Skin epidermis (tissue), 12 donors: ENCODE results near the gene KARS1.
"Not testable (repeated sequence)": the region's sequence is repeated elsewhere in the genome, so short reads cannot be mapped to it uniquely, and the experiment has no call there.

Experiments used
- H3K27ac ChIP-seq, 21 experiments: fragments of 200-600 bp; sonication (generic) in 11 of 21; one replicate each; pipeline ENCODE4 v1.5.0; 2020; ENCODE audit warnings: mild to moderate bottlenecking in 3 of 21, inconsistent platforms in 2 of 21, moderate library complexity in 2 of 21
- H3K4me3 ChIP-seq, 7 experiments: fragments of 200-600 bp; sonication (generic) in 2 of 7; one replicate each; pipeline ENCODE4 v1.5.0; 2020; ENCODE audit warnings: inconsistent platforms in 2 of 7, mild to moderate bottlenecking in 2 of 7, moderate library complexity in 1 of 7

The KARS1 gene

GRCh38 chr16:75627851-75628250, 19.6 kb downstream of the KARS1 start:
- H3K27ac ChIP-seq, result peak overlapping the region in 6 of 21 experiments; percentile 18 to 67 (median 46)
- no peak overlapping the region for H3K4me3 ChIP-seq

GRCh38 chr16:75626806-75627205, 20.7 kb downstream of the KARS1 start:
- H3K4me3 ChIP-seq, result no peak overlapping the region
- peak overlapping the region in 3 of 21 experiments; percentile 30 to 59 (median 40) for H3K27ac ChIP-seq

GRCh38 chr16:75624921-75625334, 22.5 kb downstream of the KARS1 start:
- no peak overlapping the region for H3K4me3 ChIP-seq
- H3K27ac ChIP-seq, result no peak overlapping the region

DNA sequence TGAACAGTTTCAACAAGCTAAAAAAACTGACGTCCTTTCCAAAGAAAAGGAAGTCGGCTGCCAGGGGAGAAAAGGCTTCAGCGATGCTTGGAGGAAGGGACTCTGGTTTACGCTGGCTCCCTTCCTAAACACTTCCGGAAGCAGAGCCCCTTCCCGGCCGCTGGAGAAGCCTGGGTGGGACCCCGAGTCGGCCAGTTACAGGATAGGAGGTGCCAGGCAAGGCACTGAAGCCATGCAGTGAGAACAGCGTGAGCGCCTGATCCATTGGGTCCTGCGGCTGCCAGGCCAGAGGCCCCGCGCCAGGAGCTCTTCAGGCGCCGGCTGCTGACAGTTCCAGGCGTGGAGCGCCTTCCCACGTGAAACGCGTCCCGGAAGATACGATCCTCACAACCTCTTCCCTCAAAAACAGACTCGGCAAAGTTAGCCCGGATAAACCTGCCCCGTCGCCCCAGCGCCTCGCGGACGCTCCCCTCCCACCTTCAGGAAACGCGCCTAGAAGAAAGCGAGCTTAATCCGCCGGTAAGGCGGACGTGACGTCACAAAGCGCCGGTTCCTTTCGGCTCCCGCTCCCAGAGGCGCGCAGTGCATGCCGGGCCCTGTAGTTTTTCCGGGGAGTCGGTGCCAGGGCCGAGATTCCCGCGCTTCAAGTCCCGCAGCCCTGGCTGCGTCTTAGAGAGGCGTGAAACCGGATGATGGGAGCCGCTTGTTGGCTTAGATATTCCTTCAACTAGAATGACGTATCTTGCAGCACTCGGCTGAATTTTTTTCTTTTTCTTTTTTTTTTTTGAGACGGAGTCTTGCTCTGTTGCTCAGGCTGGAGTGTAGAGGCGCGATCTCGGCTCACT, 24.5 kb downstream of the KARS1 start, which contains the start of gene ADAT1:
Gene ADAT1 (minus strand): TSS at position 521 of the 845 bp plus-strand sequence. CDS start 2,482 bp downstream, outside the sequence.
- Histone ChIP-seq H3K27ac (peak within 1 kb of the TSS; percentile 72 to 98 (median 92)), H3K4me3 (peak within 1 kb of the TSS; percentile 46 to 85 (median 72))

GRCh38 chr16:75621170-75621477, 26.3 kb downstream of the KARS1 start:
- Histone ChIP-seq H3K4me3 (no peak overlapping the region), H3K27ac (peak overlapping the region in 3 of 21 experiments; percentile 3 to 65 (median 52))

GRCh38 chr16:75620326-75621169, 26.9 kb downstream of the KARS1 start:
- H3K4me3 ChIP-seq, result no peak overlapping the region
- H3K27ac ChIP-seq, result peak overlapping the region in 6 of 21 experiments; percentile 3 to 65 (median 38)

- Histone ChIP-seq H3K27ac (no peak overlapping the region), H3K4me3 (no peak overlapping the region)
These were observed 28.7 kb downstream of the KARS1 start for GRCh38 chr16:75618780-75619179.

DNA sequence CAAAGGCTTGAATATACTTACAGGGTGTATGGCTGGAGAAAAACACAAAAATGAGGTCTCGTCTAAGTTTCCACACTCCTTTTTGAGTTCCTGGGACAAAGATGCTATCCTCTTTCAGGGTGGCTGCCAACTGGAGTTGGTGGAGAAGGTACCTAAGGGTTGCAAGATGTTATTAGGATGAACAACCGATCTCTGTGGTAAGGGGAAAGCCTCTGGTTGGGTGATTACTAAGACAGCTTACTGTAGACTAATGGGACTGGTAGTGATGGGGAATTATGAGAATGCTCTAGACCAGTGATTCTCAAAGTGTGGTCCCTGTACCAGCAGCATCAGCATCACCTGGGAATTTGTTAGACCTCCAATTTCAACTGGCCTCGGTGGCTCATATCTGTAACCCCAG, 30.3 kb downstream of the KARS1 start:
- Histone ChIP-seq H3K27ac (peak overlapping the region in 7 of 21 experiments; percentile 9 to 76 (median 41)), H3K4me3 (no peak overlapping the region)

DNA sequence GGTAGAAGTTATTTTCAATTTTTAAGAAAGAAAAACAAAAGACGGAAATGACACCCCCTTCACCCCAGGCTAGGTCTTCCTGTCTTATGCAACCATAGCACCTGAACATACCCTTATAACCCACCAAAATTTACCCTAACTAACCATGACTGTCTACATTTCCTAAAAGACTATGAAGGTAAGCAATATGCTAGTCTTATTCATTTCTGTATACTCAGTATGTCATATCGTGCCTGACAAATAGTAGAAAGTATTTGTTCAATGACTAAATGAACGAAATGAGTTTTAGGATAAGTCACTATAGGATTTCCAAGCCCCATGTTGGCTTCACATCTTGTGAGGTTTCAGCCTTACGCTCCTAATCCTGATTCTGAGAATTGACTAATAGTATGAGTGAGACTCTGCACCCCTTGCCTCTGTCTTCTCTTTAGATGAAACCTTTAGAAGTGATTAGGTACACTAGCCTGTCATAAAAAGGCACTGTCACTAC, 30.9 kb downstream of the KARS1 start:
- H3K4me3 ChIP-seq, result no peak overlapping the region
- H3K27ac ChIP-seq, result peak overlapping the region in 6 of 21 experiments; percentile 18 to 76 (median 54)

GRCh38 chr16:75615619-75616018, 31.8 kb downstream of the KARS1 start:
- Histone ChIP-seq H3K27ac (peak overlapping the region in 6 of 21 experiments; percentile 27 to 76 (median 64)), H3K4me3 (no peak overlapping the region)

DNA sequence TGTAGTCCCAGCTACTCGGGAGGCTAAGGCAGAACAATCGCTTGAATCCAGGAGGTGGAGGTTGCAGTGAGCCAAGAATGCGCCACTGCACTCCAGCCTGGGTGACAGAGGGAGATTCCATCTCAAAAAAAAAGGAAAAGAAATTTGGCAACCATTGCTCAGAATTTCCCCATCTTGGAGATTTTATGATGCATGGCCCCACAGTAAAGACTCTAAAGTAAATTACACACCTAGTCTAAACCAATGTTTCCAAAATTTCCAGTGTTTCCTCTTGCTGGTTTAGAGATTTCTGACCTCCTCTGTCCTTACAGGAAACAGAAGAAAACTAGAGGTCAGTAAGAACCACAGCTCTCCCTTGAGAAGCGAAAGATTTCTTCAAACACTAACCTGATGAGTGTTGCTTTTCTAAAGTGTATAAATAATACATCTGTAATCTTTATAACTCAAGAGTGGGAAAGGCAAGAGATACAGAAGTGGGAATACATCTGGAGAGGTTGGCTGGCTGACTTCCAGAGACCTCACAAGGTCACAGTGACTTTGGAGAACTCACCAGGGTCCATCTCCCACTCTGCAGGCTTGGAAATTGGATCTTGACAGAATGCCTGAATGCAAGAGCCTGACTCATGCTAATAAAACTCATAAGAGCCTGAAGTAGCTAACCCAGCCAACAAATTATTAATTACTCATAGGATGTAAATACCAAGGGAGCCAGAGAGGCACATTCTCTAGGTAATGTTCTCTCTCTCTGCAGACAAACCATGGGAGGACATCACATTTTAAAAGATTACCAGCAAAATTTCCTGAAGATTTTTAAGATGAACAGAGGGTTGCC, 33.2 kb downstream of the KARS1 start:
- H3K4me3 ChIP-seq, result no peak overlapping the region
- H3K27ac ChIP-seq, result no peak overlapping the region

DNA sequence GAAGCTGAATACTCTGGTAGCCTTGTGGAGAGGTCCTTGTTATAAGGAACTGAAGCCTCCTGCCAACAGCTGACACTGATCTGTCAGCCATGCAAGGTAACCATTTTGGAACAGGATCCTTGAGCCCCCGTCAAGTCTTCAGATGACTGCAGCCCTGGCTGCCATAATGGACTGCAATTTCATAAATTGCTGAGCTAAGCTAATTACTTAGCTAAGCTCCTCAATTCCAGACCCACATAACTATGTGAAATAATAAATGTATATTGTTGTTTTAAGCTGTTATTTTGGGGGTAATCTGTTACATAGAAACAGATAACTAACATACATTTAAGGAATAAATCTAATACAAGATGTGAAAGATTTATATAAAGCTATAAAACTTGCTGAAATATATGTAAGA, 41.0 kb downstream of the KARS1 start:
- no peak overlapping the region for H3K27ac ChIP-seq

GRCh38 chr16:75603241-75603640, 44.2 kb downstream of the KARS1 start:
- Histone ChIP-seq H3K4me3 (no peak overlapping the region), H3K27ac (no peak overlapping the region)

More for the DNA sequence above, 41.0 kb downstream of the KARS1 start:
- H3K4me3 ChIP-seq, result no peak overlapping the region

DNA sequence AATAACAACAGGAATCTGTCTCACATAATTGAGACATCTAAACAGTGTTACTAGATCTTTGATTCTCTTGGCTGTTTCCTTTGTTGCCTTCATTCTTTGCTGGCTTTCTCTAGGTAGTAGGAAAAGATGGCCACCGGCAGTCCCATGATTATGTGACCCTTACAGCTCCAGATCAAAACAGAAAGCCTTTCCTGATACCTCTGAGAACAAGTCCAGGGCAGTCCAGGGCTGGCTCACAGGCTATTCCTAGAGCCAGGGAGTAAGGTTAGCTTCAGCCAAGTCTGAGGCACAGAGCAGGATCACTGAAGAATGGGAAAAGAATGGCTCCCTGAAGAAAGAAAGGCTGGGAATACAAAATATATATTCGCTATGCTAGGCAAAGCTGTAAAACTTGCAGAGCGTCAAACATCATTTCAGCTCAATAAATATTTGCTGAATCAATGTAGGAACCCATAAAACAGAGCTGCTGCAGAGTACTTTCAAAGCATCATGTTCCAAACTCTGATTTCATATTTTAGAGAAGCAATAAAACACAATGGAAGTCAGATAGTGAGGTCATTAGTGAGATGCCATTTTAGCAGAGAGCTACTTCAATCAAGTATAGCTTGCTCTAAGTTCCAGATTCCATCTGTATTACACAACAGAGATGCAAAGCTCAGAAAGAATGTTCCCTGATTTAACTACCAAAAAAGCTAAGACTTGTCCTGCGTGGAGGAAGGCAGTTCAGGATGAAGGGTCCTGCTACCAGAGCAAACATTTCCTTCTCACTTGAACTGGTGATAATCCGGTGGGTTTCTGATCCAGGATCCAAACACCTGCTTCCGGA, 47.8 kb downstream of the KARS1 start:
- H3K27ac ChIP-seq, result no peak overlapping the region

GRCh38 chr16:75593825-75594820, 53.3 kb downstream of the KARS1 start:
- Histone ChIP-seq H3K4me3 (no peak overlapping the region), H3K27ac (peak overlapping the region in 2 of 21 experiments; percentile 6 to 34)

More for the DNA sequence above, 47.8 kb downstream of the KARS1 start:
- H3K4me3 ChIP-seq, result no peak overlapping the region

DNA sequence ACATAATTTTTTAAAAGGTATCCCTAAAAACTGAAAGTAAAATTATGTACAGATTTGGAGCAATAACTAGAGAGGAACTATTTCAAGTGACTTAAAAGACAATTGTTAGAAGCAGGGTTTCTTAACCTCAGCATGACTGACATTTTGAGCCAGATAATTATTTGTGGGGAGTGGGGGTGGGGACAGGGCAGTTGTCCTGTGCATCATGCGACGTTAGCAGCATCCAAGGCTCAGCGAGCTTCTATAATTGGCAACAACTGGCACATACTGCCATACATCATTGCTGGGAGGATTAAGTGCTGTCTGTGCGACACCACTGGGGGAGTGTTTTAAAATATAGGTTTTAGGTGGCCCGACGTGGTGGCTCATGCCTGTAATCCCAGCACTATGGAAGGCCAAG, 54.2 kb downstream of the KARS1 start:
- H3K4me3 ChIP-seq, result no peak overlapping the region
- H3K27ac ChIP-seq, result no peak overlapping the region

DNA sequence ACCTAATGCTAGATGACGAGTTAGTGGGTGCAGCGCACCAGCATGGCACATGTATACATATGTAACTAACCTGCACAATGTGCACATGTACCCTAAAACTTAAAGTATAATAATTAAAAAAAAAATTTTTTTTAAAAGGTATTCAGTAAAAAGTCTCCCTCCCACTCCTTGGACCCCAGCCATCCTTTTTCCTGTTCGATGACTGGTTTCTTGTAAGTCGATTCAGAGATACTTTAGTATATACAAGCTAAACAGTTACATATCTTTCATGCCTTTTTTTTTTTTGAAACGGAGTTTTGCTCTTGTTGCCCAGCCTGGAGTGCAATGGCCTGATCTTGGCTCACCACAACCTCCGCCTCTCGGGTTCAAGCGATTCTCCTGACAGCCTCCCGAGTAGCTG, 55.5 kb downstream of the KARS1 start:
- H3K27ac ChIP-seq, H3K4me3 ChIP-seq: not testable (repeated sequence)
